ENCODE measurements around the gene KCNAB1.

- TF ChIP-seq CTCF (IDR thresholded peaks at IDR 0.05; ENCODE audit: extremely low read depth in 1 of 2, insufficient read depth in 1 of 2, low read depth in 1 of 2, low read length in 2 of 2): no peak
- no peak for TF ChIP-seq EZH2 (IDR thresholded peaks at IDR 0.05; ENCODE audit: borderline replicate concordance, low read depth, low read length, severe bottlenecking)
- TF ChIP-seq, protein P1, sequence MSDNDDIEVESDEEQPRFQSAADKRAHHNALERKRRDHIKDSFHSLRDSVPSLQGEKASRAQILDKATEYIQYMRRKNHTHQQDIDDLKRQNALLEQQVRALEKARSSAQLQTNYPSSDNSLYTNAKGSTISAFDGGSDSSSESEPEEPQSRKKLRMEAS (IDR thresholded peaks at IDR 0.05; ENCODE audit: insufficient read depth, insufficient read length): no peak
These were observed 455.3 kb downstream of the KCNAB1 start for GRCh38 chr3:156575641-156576040.

Measured in endothelial cell of umbilical vein (primary cell).